SK-N-SH treated with all-trans-retinoic acid at 6 μM for 48 hours (cell line): Measurements from ENCODE around the gene PPARG.
A peak's percentile ranks its signal among the peaks of the same experiment; 100 is the strongest.

Experiments
- ATAC-seq: fragments of 200-7000 bp; cut with Tn5 transposase; 3 replicates; pipeline ENCODE4 v1.9.1; 2020; ENCODE audit warnings: mild to moderate bottlenecking, moderate library complexity
- ARNTL ChIP-seq: fragments of 450-650 bp; formaldehyde crosslinking; IDR thresholded peaks from 2 replicates; pipeline ENCODE4 v1.5.0; 2020; ENCODE audit warnings: low read depth, mild to moderate bottlenecking, moderate library complexity, borderline replicate concordance
- BACH2 ChIP-seq: fragments of 250-450 bp; sonication (Bioruptor Pico); IDR thresholded peaks from 2 replicates; pipeline ENCODE4 v1.9.0; 2021; ENCODE audit warnings: mild to moderate bottlenecking, borderline replicate concordance
- CREB5 ChIP-seq: fragments of 250-450 bp; sonication (Bioruptor Pico); IDR thresholded peaks from 2 replicates; pipeline ENCODE4 v1.5.1; 2020; ENCODE audit warnings: low read depth, mild to moderate bottlenecking, moderate library complexity
- CSDC2 ChIP-seq: fragments of 250-450 bp; sonication (Bioruptor Pico); IDR thresholded peaks from 2 replicates; pipeline ENCODE4 v1.5.0; 2020; ENCODE audit warnings: mild to moderate bottlenecking, moderate library complexity
- CSRNP3 ChIP-seq: fragments of 250-450 bp; sonication (Bioruptor Pico); IDR thresholded peaks from 2 replicates; pipeline ENCODE4 v1.5.1; 2021; ENCODE audit warnings: mild to moderate bottlenecking, moderate library complexity
- GLIS3 ChIP-seq: fragments of 250-450 bp; sonication (Bioruptor Pico); IDR thresholded peaks from 2 replicates; pipeline ENCODE4 v1.5.0; 2020; ENCODE audit warnings: mild to moderate bottlenecking, moderate library complexity
- ISL1 ChIP-seq: fragments of 250-450 bp; sonication (Bioruptor Pico); IDR thresholded peaks from 2 replicates; pipeline ENCODE4 v2.1.2; 2022; ENCODE audit warnings: mild to moderate bottlenecking, moderate library complexity
- OSR1 ChIP-seq: fragments of 250-450 bp; sonication (Bioruptor Pico); IDR thresholded peaks from 2 replicates; pipeline ENCODE4 v1.8.0; 2022; ENCODE audit warnings: moderate library complexity, mild to moderate bottlenecking, inconsistent platforms
- PPARA ChIP-seq: fragments of 250-450 bp; sonication (Bioruptor Pico); IDR thresholded peaks from 2 replicates; pipeline ENCODE4 v1.5.0; 2020; ENCODE audit warnings: mild to moderate bottlenecking, borderline replicate concordance
- SNAI2 ChIP-seq: fragments of 250-450 bp; sonication (Bioruptor Pico); IDR thresholded peaks from 2 replicates; pipeline ENCODE4 v1.5.0; 2020; ENCODE audit warnings: mild to moderate bottlenecking, moderate library complexity
- TCF4 ChIP-seq: fragments of 250-450 bp; sonication (Bioruptor Pico); IDR thresholded peaks from 2 replicates; pipeline ENCODE4 v1.8.0; 2021; ENCODE audit warnings: mild to moderate bottlenecking, moderate library complexity, borderline replicate concordance
- ZNF70 ChIP-seq: fragments of 450-650 bp; formaldehyde crosslinking; IDR thresholded peaks from 2 replicates; pipeline ENCODE4 v1.5.0; 2020; ENCODE audit warnings: mild to moderate bottlenecking, moderate library complexity
- ZNF8 ChIP-seq: fragments of 450-650 bp; formaldehyde crosslinking; IDR thresholded peaks from 2 replicates; pipeline ENCODE4 v1.5.0; 2020; ENCODE audit warnings: mild to moderate bottlenecking, moderate library complexity
- TF ChIP-seq, protein P1 (sequence below): fragments of 250-450 bp; sonication (Bioruptor Pico); IDR thresholded peaks from 2 replicates; pipeline ENCODE4 v1.5.0; 2020; ENCODE audit warnings: mild to moderate bottlenecking, moderate library complexity
- TF ChIP-seq, protein P2 (sequence below): fragments of 250-450 bp; sonication (Bioruptor Pico); IDR thresholded peaks from 2 replicates; pipeline ENCODE4 v1.8.0; 2020; ENCODE audit warnings: mild to moderate bottlenecking, moderate library complexity, borderline replicate concordance

The PPARG gene

DNA sequence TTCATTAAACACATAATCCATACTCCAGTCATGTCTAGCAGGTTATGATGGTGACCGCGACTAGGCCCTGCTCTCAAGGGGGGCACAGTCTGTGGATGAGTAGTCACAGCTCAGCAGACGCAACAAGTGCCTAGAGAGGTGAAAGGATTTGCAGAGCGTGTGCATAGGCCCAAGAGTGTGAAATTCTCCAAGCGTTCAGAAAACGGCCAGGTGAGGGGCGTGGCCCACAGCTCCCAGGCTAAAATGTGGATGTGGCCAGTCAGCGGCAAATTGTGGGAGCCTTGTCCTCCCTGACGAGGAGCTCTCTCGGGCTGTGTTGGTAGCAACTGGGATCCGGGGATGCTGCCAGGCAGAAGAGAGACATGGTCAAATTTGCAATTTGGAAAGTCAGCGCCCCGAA, 149.0 kb downstream of the PPARG start:
- no peak for ATAC-seq
- TF ChIP-seq GLIS3 (CRISPR knock-in tag), result no peak
- no peak for TF ChIP-seq BACH2
- no peak for TF ChIP-seq PPARA (CRISPR knock-in tag)
- TF ChIP-seq TCF4 (CRISPR knock-in tag), result no peak

DNA sequence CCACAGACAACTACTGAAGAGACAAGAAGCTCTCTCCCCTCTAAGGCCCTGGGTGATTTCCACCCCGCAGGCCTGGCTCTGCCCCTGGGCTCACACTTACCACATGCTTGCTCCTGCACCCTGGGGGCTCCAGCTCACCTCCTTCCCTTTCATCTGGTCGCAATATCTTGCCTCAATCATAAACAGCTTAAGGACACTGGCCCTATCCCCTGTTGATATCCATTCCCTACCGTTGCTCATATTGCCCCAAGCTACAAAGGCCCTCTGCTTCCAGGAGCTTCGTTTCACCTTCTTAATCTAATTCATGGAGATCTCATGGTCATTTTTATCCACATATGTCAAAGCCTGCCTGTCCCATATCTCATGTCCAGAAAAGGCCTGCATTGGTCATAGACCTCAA, 149.4 kb downstream of the PPARG start:
- no peak for ATAC-seq
- TF ChIP-seq ISL1, result no peak

GRCh38 chr3:12439161-12439940, 150.5 kb downstream of the PPARG start:
- TF ChIP-seq CSRNP3 (CRISPR knock-in tag), result no peak
- TF ChIP-seq, protein P1, sequence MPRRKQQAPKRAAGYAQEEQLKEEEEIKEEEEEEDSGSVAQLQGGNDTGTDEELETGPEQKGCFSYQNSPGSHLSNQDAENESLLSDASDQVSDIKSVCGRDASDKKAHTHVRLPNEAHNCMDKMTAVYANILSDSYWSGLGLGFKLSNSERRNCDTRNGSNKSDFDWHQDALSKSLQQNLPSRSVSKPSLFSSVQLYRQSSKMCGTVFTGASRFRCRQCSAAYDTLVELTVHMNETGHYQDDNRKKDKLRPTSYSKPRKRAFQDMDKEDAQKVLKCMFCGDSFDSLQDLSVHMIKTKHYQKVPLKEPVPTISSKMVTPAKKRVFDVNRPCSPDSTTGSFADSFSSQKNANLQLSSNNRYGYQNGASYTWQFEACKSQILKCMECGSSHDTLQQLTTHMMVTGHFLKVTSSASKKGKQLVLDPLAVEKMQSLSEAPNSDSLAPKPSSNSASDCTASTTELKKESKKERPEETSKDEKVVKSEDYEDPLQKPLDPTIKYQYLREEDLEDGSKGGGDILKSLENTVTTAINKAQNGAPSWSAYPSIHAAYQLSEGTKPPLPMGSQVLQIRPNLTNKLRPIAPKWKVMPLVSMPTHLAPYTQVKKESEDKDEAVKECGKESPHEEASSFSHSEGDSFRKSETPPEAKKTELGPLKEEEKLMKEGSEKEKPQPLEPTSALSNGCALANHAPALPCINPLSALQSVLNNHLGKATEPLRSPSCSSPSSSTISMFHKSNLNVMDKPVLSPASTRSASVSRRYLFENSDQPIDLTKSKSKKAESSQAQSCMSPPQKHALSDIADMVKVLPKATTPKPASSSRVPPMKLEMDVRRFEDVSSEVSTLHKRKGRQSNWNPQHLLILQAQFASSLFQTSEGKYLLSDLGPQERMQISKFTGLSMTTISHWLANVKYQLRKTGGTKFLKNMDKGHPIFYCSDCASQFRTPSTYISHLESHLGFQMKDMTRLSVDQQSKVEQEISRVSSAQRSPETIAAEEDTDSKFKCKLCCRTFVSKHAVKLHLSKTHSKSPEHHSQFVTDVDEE (CRISPR knock-in tag), result no peak
- TF ChIP-seq SNAI2, result no peak
- TF ChIP-seq CSDC2 (CRISPR knock-in tag), result no peak
- no peak for TF ChIP-seq PPARA (CRISPR knock-in tag)
- no peak for TF ChIP-seq BACH2
- no peak for TF ChIP-seq OSR1 (CRISPR knock-in tag)
- TF ChIP-seq ZNF70, result no peak
- TF ChIP-seq CREB5, result no peak
- TF ChIP-seq ARNTL (CRISPR knock-in tag), result no peak
- TF ChIP-seq ZNF8 (CRISPR knock-in tag), result no peak
- TF ChIP-seq, all 23 proteins: peak for 0
- ATAC-seq, result no peak

DNA sequence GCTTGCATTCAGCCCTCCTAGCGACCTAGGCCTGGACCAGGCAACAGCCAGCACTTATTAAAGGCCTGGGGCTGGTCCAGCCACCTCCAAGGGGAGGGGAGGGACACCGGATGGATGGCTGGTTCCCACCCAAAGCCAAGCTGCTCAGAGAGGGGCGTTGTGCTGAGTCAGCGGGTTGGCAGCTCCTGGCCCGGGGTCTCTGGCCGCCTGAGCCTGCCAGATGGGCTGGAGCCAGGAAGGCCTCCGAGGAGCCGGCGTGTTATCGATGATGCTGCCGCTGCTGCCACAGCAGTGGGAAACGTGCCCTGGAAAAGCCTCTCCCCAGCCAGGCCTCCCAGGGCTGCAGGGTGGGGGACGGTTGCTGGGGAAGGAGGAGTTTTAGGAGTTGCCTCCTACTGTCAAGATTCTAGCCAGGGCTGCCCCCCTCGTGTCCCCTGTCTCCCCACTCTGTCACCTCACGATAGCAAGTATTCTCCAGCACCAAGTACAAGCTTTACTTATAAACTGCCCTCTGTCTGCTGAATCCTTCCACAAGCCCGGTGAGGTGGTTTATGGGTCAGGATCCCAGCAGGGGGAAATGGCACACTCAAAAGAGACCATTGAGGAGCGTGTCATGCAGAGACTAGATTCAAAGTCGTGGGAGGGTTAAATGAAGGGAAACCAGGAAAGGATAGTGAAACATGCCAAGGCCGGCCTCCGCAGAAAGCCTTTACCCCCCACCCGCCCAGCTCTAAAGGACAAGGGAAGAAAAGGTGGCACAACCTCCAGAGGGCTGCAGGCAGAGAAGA, 152.3 kb downstream of the PPARG start:
- peak; percentile 80 for ATAC-seq

More for the DNA sequence above, 152.3 kb downstream of the PPARG start:
- peak; percentile 24; the same call in 1 of the 2 replicates for TF ChIP-seq CSDC2 (CRISPR knock-in tag)
- TF ChIP-seq, protein P2, sequence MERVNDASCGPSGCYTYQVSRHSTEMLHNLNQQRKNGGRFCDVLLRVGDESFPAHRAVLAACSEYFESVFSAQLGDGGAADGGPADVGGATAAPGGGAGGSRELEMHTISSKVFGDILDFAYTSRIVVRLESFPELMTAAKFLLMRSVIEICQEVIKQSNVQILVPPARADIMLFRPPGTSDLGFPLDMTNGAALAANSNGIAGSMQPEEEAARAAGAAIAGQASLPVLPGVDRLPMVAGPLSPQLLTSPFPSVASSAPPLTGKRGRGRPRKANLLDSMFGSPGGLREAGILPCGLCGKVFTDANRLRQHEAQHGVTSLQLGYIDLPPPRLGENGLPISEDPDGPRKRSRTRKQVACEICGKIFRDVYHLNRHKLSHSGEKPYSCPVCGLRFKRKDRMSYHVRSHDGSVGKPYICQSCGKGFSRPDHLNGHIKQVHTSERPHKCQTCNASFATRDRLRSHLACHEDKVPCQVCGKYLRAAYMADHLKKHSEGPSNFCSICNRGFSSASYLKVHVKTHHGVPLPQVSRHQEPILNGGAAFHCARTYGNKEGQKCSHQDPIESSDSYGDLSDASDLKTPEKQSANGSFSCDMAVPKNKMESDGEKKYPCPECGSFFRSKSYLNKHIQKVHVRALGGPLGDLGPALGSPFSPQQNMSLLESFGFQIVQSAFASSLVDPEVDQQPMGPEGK (CRISPR knock-in tag), result no peak
- TF ChIP-seq ISL1, result peak; percentile 25; the same call in 1 of the 2 replicates
- TF ChIP-seq BACH2, result peak; percentile 54; the same call in 1 of the 2 replicates
